H1 (cell line): ENCODE measurements around the gene KCTD12. TPM values are rescaled to one million over a fixed set of nuclear protein-coding genes. Genes with fewer than 3 reads are reported as not detected.

Source experiments
- CTCF ChIA-PET: fragments of 300-600 bp; sonication (Branson Sonifier 250); formaldehyde crosslinking; loops from one replicate; lab custom pipeline; 2021; ENCODE audit not compliant: partially characterized antibody; lab: Charles Lee
- POLR2A ChIA-PET: fragments of 300-600 bp; sonication (Branson Sonifier 250); formaldehyde crosslinking; loops from one replicate; lab custom pipeline; 2021; ENCODE audit warnings: inconsistent platforms; ENCODE audit not compliant: partially characterized antibody; lab: Charles Lee
- DNase-seq, 2 experiments: peaks; one replicate each; pipeline versions ENCODE4 v3.0.0 to v3.0.0-alpha.2; 2010 to 2022; ENCODE audit warnings: low spot score in 2 of 2, low read depth in 1 of 2, mixed read lengths in 1 of 2
- FAIRE-seq: peaks from 2 replicates; lab custom pipeline; 2011; peaks lifted over from hg19 to GRCh38; lab: Jason Lieb, UNC
- H2AFZ ChIP-seq: 2 replicates; pipeline ENCODE4 v1.8.1; 2012; ENCODE audit warnings: low read length, inconsistent platforms
- H2AK5ac ChIP-seq: 2 replicates; pipeline ENCODE4 v1.6.1; 2013; ENCODE audit warnings: low read depth, low read length
- H2BK120ac ChIP-seq: replicated peaks from 2 replicates; pipeline ENCODE3; 2013; ENCODE audit warnings: low read depth, low read length, inconsistent platforms
- H2BK12ac ChIP-seq: 2 replicates; pipeline ENCODE4 v1.6.1; 2013; ENCODE audit warnings: low read depth, low read length
- H2BK15ac ChIP-seq: 2 replicates; pipeline ENCODE4 v1.6.1; 2013; ENCODE audit warnings: low read length
- H2BK20ac ChIP-seq: 2 replicates; pipeline ENCODE4 v1.6.1; 2013; ENCODE audit warnings: low read length
- H2BK5ac ChIP-seq: 2 replicates; pipeline ENCODE4 v1.6.1; 2013; ENCODE audit warnings: low read depth, low read length
- H3K14ac ChIP-seq: 2 replicates; pipeline ENCODE4 v1.6.1; 2013; ENCODE audit warnings: inconsistent platforms; ENCODE audit not compliant: insufficient read length
- H3K18ac ChIP-seq: 2 replicates; pipeline ENCODE4 v1.6.1; 2013; ENCODE audit warnings: low read length; ENCODE audit errors: extremely low read depth
- H3K23ac ChIP-seq: 2 replicates; pipeline ENCODE4 v1.6.1; 2013; ENCODE audit warnings: inconsistent platforms; ENCODE audit not compliant: insufficient read length
- H3K23me2 ChIP-seq: 2 replicates; pipeline ENCODE4 v1.6.1; 2013; ENCODE audit warnings: low read depth, low read length
- H3K27ac ChIP-seq: 2 replicates; pipeline ENCODE4 v1.6.1; 2011; ENCODE audit warnings: low read depth, low read length, inconsistent platforms
- H3K27me3 ChIP-seq, 4 experiments: replicated peaks in 1 of 4; 1 replicate in 1 of 4; 2 replicates in 3 of 4; pipeline versions ENCODE4 v1.6.1 to v1.8.1; 2011 to 2013; ENCODE audit warnings: low read length in 3 of 4, mild to moderate bottlenecking in 3 of 4, inconsistent platforms in 2 of 4, mixed read lengths in 2 of 4, moderate library complexity in 1 of 4; ENCODE audit not compliant: control insufficient read depth in 3 of 4, insufficient read depth in 3 of 4; ENCODE audit errors: extremely low read depth in 1 of 4
- H3K36me3 ChIP-seq, 4 experiments: 2 replicates each; pipeline versions ENCODE4 v1.6.1 to v1.8.1; 2011 to 2013; ENCODE audit warnings: mild to moderate bottlenecking in 4 of 4, low read length in 3 of 4, moderate library complexity in 2 of 4, control low read depth in 1 of 4, inconsistent platforms in 1 of 4; ENCODE audit not compliant: insufficient read depth in 4 of 4, control insufficient read depth in 2 of 4
- H3K4ac ChIP-seq: replicated peaks from 2 replicates; pipeline ENCODE3; 2013; ENCODE audit warnings: low read length, low read depth, mixed read lengths, inconsistent platforms; ENCODE audit not compliant: insufficient read length
- H3K4me1 ChIP-seq, 4 experiments: replicated peaks in 1 of 4; 1 replicate in 1 of 4; 2 replicates in 3 of 4; pipeline versions ENCODE4 v1.6.1 to v1.8.1; 2011 to 2013; ENCODE audit warnings: low read length in 3 of 4, inconsistent platforms in 2 of 4, mixed read lengths in 1 of 4; ENCODE audit not compliant: insufficient read depth in 4 of 4, control insufficient read depth in 3 of 4
- H3K4me2 ChIP-seq, 2 experiments: 2 replicates each; pipeline versions ENCODE4 v1.6.1 to v1.8.1; 2011 to 2013; ENCODE audit warnings: low read depth in 2 of 2, low read length in 2 of 2, control low read depth in 1 of 2, inconsistent platforms in 1 of 2, mild to moderate bottlenecking in 1 of 2; ENCODE audit not compliant: insufficient read depth in 1 of 2
- H3K4me3 ChIP-seq, 4 experiments: fragments of 200-600, 300-600 bp in 1 of 4; sonication (generic), shearing (Covaris generic), sonication (Bioruptor Twin) in 1 of 4; 2 replicates each; pipeline versions ENCODE4 v1.5.1 to v1.8.1; 2011 to 2016; ENCODE audit warnings: low read length in 4 of 4, low read depth in 3 of 4, control low read depth in 2 of 4, inconsistent platforms in 2 of 4, mild to moderate bottlenecking in 2 of 4, mixed read lengths in 1 of 4, moderate library complexity in 1 of 4; ENCODE audit not compliant: insufficient read depth in 2 of 4; ENCODE audit errors: extremely low read depth in 1 of 4
- H3K56ac ChIP-seq: replicated peaks from 2 replicates; pipeline ENCODE3; 2013; ENCODE audit warnings: low read depth, mild to moderate bottlenecking, mixed read lengths, low read length, inconsistent platforms; ENCODE audit not compliant: insufficient read length
- H3K79me1 ChIP-seq: 2 replicates; pipeline ENCODE4 v1.6.1; 2013; ENCODE audit warnings: low read depth, low read length, control low read depth
- H3K79me2 ChIP-seq, 2 experiments: 2 replicates each; pipeline versions ENCODE4 v1.6.1 to v1.8.1; 2012 to 2013; ENCODE audit warnings: low read length in 2 of 2, mild to moderate bottlenecking in 2 of 2, inconsistent platforms in 1 of 2; ENCODE audit not compliant: insufficient read depth in 2 of 2, control insufficient read depth in 1 of 2
- H3K9ac ChIP-seq, 4 experiments: replicated peaks in 1 of 4; 1 replicate in 1 of 4; 2 replicates in 3 of 4; pipeline versions ENCODE4 v1.6.1 to v1.8.1; 2011 to 2013; ENCODE audit warnings: low read depth in 3 of 4, low read length in 3 of 4, control low read depth in 2 of 4, mild to moderate bottlenecking in 2 of 4, moderate library complexity in 2 of 4, inconsistent platforms in 1 of 4; ENCODE audit errors: extremely low read depth in 1 of 4
- H3K9me3 ChIP-seq, 2 experiments: 2 replicates each; pipeline versions ENCODE4 v1.6.1 to v1.8.1; 2012 to 2013; ENCODE audit warnings: mild to moderate bottlenecking in 2 of 2, moderate library complexity in 2 of 2, control low read depth in 1 of 2, inconsistent platforms in 1 of 2, low read depth in 1 of 2, low read length in 1 of 2, mixed read lengths in 1 of 2; ENCODE audit not compliant: insufficient read depth in 2 of 2
- H4K20me1 ChIP-seq, 2 experiments: replicated peaks in 1 of 2; 2 replicates each; pipeline versions ENCODE3 to v1.8.1; 2011 to 2013; ENCODE audit warnings: inconsistent platforms in 2 of 2, low read length in 2 of 2, mild to moderate bottlenecking in 1 of 2; ENCODE audit not compliant: insufficient read depth in 2 of 2, control insufficient read depth in 1 of 2
- H4K5ac ChIP-seq: 2 replicates; pipeline ENCODE4 v1.6.1; 2013; ENCODE audit warnings: low read length, low read depth, mixed read lengths, inconsistent platforms; ENCODE audit not compliant: insufficient read length
- H4K8ac ChIP-seq: 2 replicates; pipeline ENCODE4 v1.8.0; 2013; ENCODE audit warnings: mild to moderate bottlenecking, moderate library complexity, low read length, inconsistent platforms; ENCODE audit not compliant: insufficient read depth; ENCODE audit errors: extremely low read depth
- H4K91ac ChIP-seq: replicated peaks from 2 replicates; pipeline ENCODE3; 2013; ENCODE audit warnings: low read length, mixed read lengths, inconsistent platforms; ENCODE audit not compliant: insufficient read length
- CBX5 ChIP-seq: fragments of 300-800, 300-1000 bp; sonication (generic); IDR thresholded peaks from 2 replicates; pipeline ENCODE4 v1.7.1; 2016; ENCODE audit warnings: antibody characterized with exemption, low read length, low read depth
- EGR1 ChIP-seq: IDR thresholded peaks from 2 replicates; pipeline ENCODE4 v1.6.1; 2011; ENCODE audit warnings: low read depth, low read length, borderline replicate concordance
- EP300 ChIP-seq, 2 experiments: IDR thresholded peaks; 1 replicate in 1 of 2; 2 replicates in 1 of 2; pipeline ENCODE4 v1.6.1; 2011 to 2012; ENCODE audit warnings: low read depth in 2 of 2, low read length in 2 of 2, mild to moderate bottlenecking in 2 of 2, borderline replicate concordance in 1 of 2, inconsistent platforms in 1 of 2, moderate library complexity in 1 of 2
- EZH2 ChIP-seq: fragments of 200-600 bp; sonication (generic); IDR thresholded peaks from 2 replicates; pipeline ENCODE4 v1.7.1; 2012; ENCODE audit warnings: low read depth, mild to moderate bottlenecking, moderate library complexity, low read length, inconsistent platforms; ENCODE audit not compliant: severe bottlenecking
- FOSL1 ChIP-seq: IDR thresholded peaks from 2 replicates; pipeline ENCODE4 v1.6.1; 2011; ENCODE audit warnings: mild to moderate bottlenecking, low read depth, low read length, moderate library complexity; ENCODE audit not compliant: insufficient read depth
- GABPA ChIP-seq: IDR thresholded peaks from 2 replicates; pipeline ENCODE4 v1.6.1; 2011; ENCODE audit warnings: mild to moderate bottlenecking, low read length, moderate library complexity, borderline replicate concordance; ENCODE audit not compliant: insufficient read depth
- HDAC2 ChIP-seq, 2 experiments: fragments of 300-600 bp in 1 of 2; sonication (generic) in 1 of 2; IDR thresholded peaks; 2 replicates each; pipeline ENCODE4 v1.6.1; 2011 to 2012; ENCODE audit warnings: low read depth in 2 of 2, low read length in 2 of 2, mild to moderate bottlenecking in 2 of 2, moderate library complexity in 2 of 2, borderline replicate concordance in 1 of 2, inconsistent platforms in 1 of 2
- JUN ChIP-seq: IDR thresholded peaks from 2 replicates; pipeline ENCODE4 v1.6.1; 2011; ENCODE audit warnings: low read depth, mild to moderate bottlenecking, improper control_type of control experiment, low read length
- MAX ChIP-seq: IDR thresholded peaks from 2 replicates; pipeline ENCODE4 v1.6.1; 2012; ENCODE audit warnings: inconsistent platforms
- POLR2A ChIP-seq, 2 experiments: IDR thresholded peaks; 1 replicate in 1 of 2; 2 replicates in 1 of 2; pipeline ENCODE4 v1.6.1; 2011; ENCODE audit warnings: low read depth in 2 of 2, low read length in 2 of 2, mild to moderate bottlenecking in 2 of 2; ENCODE audit errors: control extremely low read depth in 1 of 2
- RAD21 ChIP-seq, 2 experiments: IDR thresholded peaks in 1 of 2; conservative IDR thresholded peaks in 1 of 2; 2 replicates each; pipeline ENCODE4 v1.6.1; 2011; ENCODE audit warnings: low read depth in 2 of 2, low read length in 2 of 2, improper control_type of control experiment in 1 of 2, inconsistent platforms in 1 of 2, mild to moderate bottlenecking in 1 of 2, moderate library complexity in 1 of 2
- SIRT6 ChIP-seq: IDR thresholded peaks from one replicate; pipeline ENCODE4 v1.7.1; 2012; ENCODE audit warnings: low read length, inconsistent platforms
- SRF ChIP-seq: IDR thresholded peaks from 2 replicates; pipeline ENCODE4 v1.6.1; 2011; ENCODE audit warnings: mild to moderate bottlenecking, low read depth, low read length, moderate library complexity
- WGBS, 2 experiments: shearing (Covaris generic) in 1 of 2; methylation state at CpG; one replicate each; pipeline versions ENCODE4 v1.1.6 to v1.1.7; 2013 to 2015; ENCODE audit warnings: low lambda C conversion rate in 2 of 2, mixed read lengths in 2 of 2, inconsistent platforms in 1 of 2, low coverage in 1 of 2, missing lambda C conversion rate in 1 of 2; ENCODE audit not compliant: insufficient replicate concordance in 2 of 2, insufficient coverage in 1 of 2, insufficient read length in 1 of 2; ENCODE audit errors: extremely low coverage in 1 of 2, missing lambda C conversion rate in 1 of 2; 5-methylcytosine and 5-hydroxymethylcytosine counted together
- polyA plus RNA-seq, 7 experiments: library from polyadenylated mRNA; depleted of rRNA in 3 of 7; stranded (reverse) in 5 of 7; unstranded in 2 of 7; fragments of >200 nt in 5 of 7; fragments of 200-250 nt in 2 of 7; gene quantifications; 1 replicate in 5 of 7; 2 replicates in 1 of 7; 4 replicates in 1 of 7; pipeline versions ENCODE4 v1.2.1 to v1.2.3, GENCODE V29; 2011 to 2013; ENCODE audit warnings: missing spikeins in 2 of 7, mixed read lengths in 2 of 7
- total RNA-seq: library from RNA; stranded (reverse); fragmentation: NEBNext Ultra II Directional; extraction: Animal tissue kit (Norgen Biotek cat#: 25700); gene quantifications from 2 replicates; pipeline ENCODE4 v1.2.1, GENCODE V29; 2021

KCTD12 gene
- total and polyA plus RNA-seq, 2 of the 8 experiments (the other 6 are each of a cell fraction or from before 2014, with no cell fraction given), result 2.5 to 9.6 TPM

DNA sequence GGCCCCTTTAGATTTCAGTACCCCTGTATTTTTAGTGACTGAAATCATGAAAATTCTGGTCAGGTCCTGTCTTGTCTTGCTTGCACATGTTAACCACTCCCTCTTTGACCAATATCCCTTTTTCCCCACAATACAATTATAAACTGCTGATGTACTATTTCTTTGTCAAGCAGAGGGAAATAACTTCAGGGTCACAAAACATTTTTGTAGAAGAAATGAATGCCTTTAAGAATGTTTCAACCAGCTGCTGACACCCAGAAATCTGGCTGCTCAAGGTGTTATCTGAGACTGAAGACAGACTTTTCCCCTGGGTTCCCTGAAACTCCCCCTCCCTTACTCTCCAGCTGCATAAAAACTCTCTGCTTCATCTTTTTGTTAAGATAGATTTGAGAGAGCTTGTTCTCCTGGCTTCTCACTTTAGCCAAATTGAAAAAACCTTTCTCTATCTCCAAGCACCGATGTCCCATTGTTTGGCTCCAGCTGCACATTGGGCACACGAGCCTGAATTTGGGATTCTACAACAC, 43.7 kb upstream of the KCTD12 start:
- no peak overlapping the region for H3K56ac ChIP-seq
- CTCF ChIA-PET, result interaction anchor here (0.6 kb wide), 1 partner anchor 890 kb away, joined by 3 read pairs; no protein-coding TSS in a partner anchor
- H2AFZ ChIP-seq, result no peak overlapping the region
- TF ChIP-seq JUN (no peak), MAX (no peak), EP300 (IDR thresholded peaks at IDR 0.05; ENCODE audit: borderline replicate concordance in 1 of 2, low read depth in 2 of 2, low read length in 2 of 2) (no peak), EZH2 (no peak), EGR1 (no peak), FOSL1 (no peak), CBX5 (no peak), GABPA (no peak), RAD21 (IDR thresholded peaks at IDR 0.05 in 1 of 2, conservative IDR thresholded peaks at IDR 0.05 in 1 of 2; ENCODE audit: low read depth in 2 of 2, low read length in 2 of 2) (no peak), HDAC2 (IDR thresholded peaks at IDR 0.05; ENCODE audit: borderline replicate concordance in 1 of 2, low read depth in 2 of 2, low read length in 2 of 2) (no peak), SRF (no peak), SIRT6 (no peak), POLR2A (IDR thresholded peaks at IDR 0.05; ENCODE audit: control extremely low read depth in 1 of 2, low read depth in 2 of 2, low read length in 2 of 2) (no peak)

More for the DNA sequence above, 43.7 kb upstream of the KCTD12 start:
- Histone ChIP-seq H3K18ac (no peak overlapping the region), H3K79me2 (no peaks in the 10 kb centered on the region), H3K36me3 (no peaks in the 10 kb centered on the region), H3K9me3 (no peaks in the 10 kb centered on the region), H2BK120ac (no peak overlapping the region), H4K8ac (no peak overlapping the region), H4K20me1 (no peaks in the 10 kb centered on the region), H3K23me2 (no peaks in the 10 kb centered on the region), H2AK5ac (no peak overlapping the region), H2BK12ac (no peak overlapping the region), H3K14ac (no peak overlapping the region), H4K91ac (no peak overlapping the region), H2BK5ac (no peak overlapping the region), H4K5ac (no peak overlapping the region), H3K27ac (no peak overlapping the region), H3K4me1 (no peaks in the 10 kb centered on the region), H3K4ac (no peak overlapping the region), H3K4me2 (no peak overlapping the region), H3K27me3 (no peaks in the 10 kb centered on the region), H3K23ac (no peak overlapping the region), H2BK20ac (no peak overlapping the region), H3K9ac (peak overlapping the region in 1 of 4 experiments; percentile 8; a peak in 1 of 7 replicates), H3K4me3 (no peak overlapping the region), H3K79me1 (no peaks in the 10 kb centered on the region), H2BK15ac (no peak overlapping the region)
- POLR2A ChIA-PET, result no interaction called here
- WGBS, 2 experiments, result 85% methylated on average over 2 of the region's 2 CpGs; no CpG with 5 or more reads in 1 of the 2 experiments
- DNase-seq (no peak), FAIRE-seq (no peak)
